ENCODE measurements around the gene PHC2. TPM values are rescaled to one million over a fixed set of nuclear protein-coding genes. Genes with fewer than 3 reads are reported as not detected.

PHC2 gene
- total RNA-seq, 3 donors from 2014 or later (not counting 1 experiment from before 2014, with no cell fraction given): 36.6 to 46.6 (median 39.5) TPM

GRCh38 chr1:33358795-33359503, 71.9 kb downstream of the PHC2 start:
- no peaks in the 10 kb centered on the region for H3K27me3 ChIP-seq (ENCODE audit: control insufficient read depth, insufficient read depth, low read length)
- no peaks in the 10 kb centered on the region for H3K4me1 ChIP-seq (ENCODE audit: control insufficient read depth, insufficient read depth, low read length)
- TF ChIP-seq CTCF (IDR thresholded peaks at IDR 0.05): no peak
- Mint-ChIP-seq H3K36me3 (no peaks in the 10 kb centered on the region), H3K9me3 (no peaks in the 10 kb centered on the region), H3K27ac (no peak overlapping the region), H3K4me3 (no peak overlapping the region), H3K4me1 (peaks cover 0 to 14% of the 10 kb centered on the region in 2 donors), H3K27me3 (ENCODE audit: low read depth in 2 of 2) (peaks cover 0 to 3% of the 10 kb centered on the region in 2 donors)
- H3K9me3 ChIP-seq (ENCODE audit: control insufficient read depth, insufficient read depth, low read length): no peaks in the 10 kb centered on the region
- no peak overlapping the region for H3K27ac ChIP-seq (ENCODE audit: low read length)
- H3K36me3 ChIP-seq (ENCODE audit: control insufficient read depth, insufficient read depth, low read length): no peaks in the 10 kb centered on the region
- 91% methylated on average over 3 of the region's 3 CpGs for WGBS (ENCODE audit: insufficient coverage)
- no peak overlapping the region for H3K4me3 ChIP-seq (ENCODE audit: low read length)
- DNase-seq (no peak), ATAC-seq (no peak)
- intact Hi-C loops (cut with micrococcal nuclease): no loop called here

- Histone ChIP-seq H3K9me3 (ENCODE audit: control insufficient read depth, insufficient read depth, low read length) (no peaks in the 10 kb centered on the region), H3K4me3 (ENCODE audit: low read length) (no peak overlapping the region), H3K4me1 (ENCODE audit: control insufficient read depth, insufficient read depth, low read length) (no peaks in the 10 kb centered on the region), H3K36me3 (ENCODE audit: control insufficient read depth, insufficient read depth, low read length) (no peaks in the 10 kb centered on the region), H3K27me3 (ENCODE audit: control insufficient read depth, insufficient read depth, low read length) (no peaks in the 10 kb centered on the region), H3K27ac (ENCODE audit: low read length) (no peak overlapping the region)
- H3K27me3 Mint-ChIP-seq (ENCODE audit: low read depth in 2 of 2): peaks cover 0 to 6% of the 10 kb centered on the region in 2 donors
- WGBS (ENCODE audit: insufficient coverage): 96% methylated on average over 3 of the region's 4 CpGs
- H3K27ac Mint-ChIP-seq: no peak overlapping the region
- H3K9me3 Mint-ChIP-seq: no peaks in the 10 kb centered on the region
- DNase-seq: no peak
- H3K4me1 Mint-ChIP-seq: peaks cover 0 to 14% of the 10 kb centered on the region in 2 donors
- no peaks in the 10 kb centered on the region for H3K36me3 Mint-ChIP-seq
- no peak for ATAC-seq
- TF ChIP-seq CTCF (IDR thresholded peaks at IDR 0.05): no peak
- intact Hi-C loops (cut with micrococcal nuclease): no loop called here
- no peak overlapping the region for H3K4me3 Mint-ChIP-seq
Observed at GRCh38 chr1:33358114-33358794, 72.6 kb downstream of the PHC2 start.

GRCh38 chr1:33357099-33357498, 73.8 kb downstream of the PHC2 start:
- H3K4me3 Mint-ChIP-seq: no peak overlapping the region
- 91% methylated on average over 5 of the region's 5 CpGs for WGBS (ENCODE audit: insufficient coverage)
- intact Hi-C loops (cut with micrococcal nuclease): no loop called here
- TF ChIP-seq CTCF (IDR thresholded peaks at IDR 0.05): no peak
- H3K27me3 Mint-ChIP-seq (ENCODE audit: low read depth in 2 of 2): peaks cover 0 to 6% of the 10 kb centered on the region in 2 donors
- H3K27ac Mint-ChIP-seq: no peak overlapping the region
- Histone ChIP-seq H3K36me3 (ENCODE audit: control insufficient read depth, insufficient read depth, low read length) (no peaks in the 10 kb centered on the region), H3K27me3 (ENCODE audit: control insufficient read depth, insufficient read depth, low read length) (no peaks in the 10 kb centered on the region), H3K4me3 (ENCODE audit: low read length) (no peak overlapping the region), H3K27ac (ENCODE audit: low read length) (no peak overlapping the region), H3K4me1 (ENCODE audit: control insufficient read depth, insufficient read depth, low read length) (no peaks in the 10 kb centered on the region), H3K9me3 (ENCODE audit: control insufficient read depth, insufficient read depth, low read length) (no peaks in the 10 kb centered on the region)
- no peaks in the 10 kb centered on the region for H3K36me3 Mint-ChIP-seq
- H3K9me3 Mint-ChIP-seq: no peaks in the 10 kb centered on the region
- DNase-seq (no peak), ATAC-seq (no peak)
- H3K4me1 Mint-ChIP-seq: peaks cover 0 to 12% of the 10 kb centered on the region in 2 donors

All from natural killer cell (primary cell).